ENCODE data around the gene NDFIP1.

NDFIP1 gene

GRCh38 chr5:142091922-142092321 lies 16.7 kb upstream of the NDFIP1 start:
- DNase-seq (ENCODE audit: low read depth, low spot score), result no peak

- DNase-seq (ENCODE audit: low read depth, low spot score), result no peak
Observed at GRCh38 chr5:142095035-142095434, 13.5 kb upstream of the NDFIP1 start.

GRCh38 chr5:142095651-142096330 lies 12.8 kb upstream of the NDFIP1 start:
- DNase-seq (ENCODE audit: low read depth, low spot score), result no peak

GRCh38 chr5:142096382-142096781 lies 12.2 kb upstream of the NDFIP1 start:
- no peak for DNase-seq (ENCODE audit: low read depth, low spot score)

- DNase-seq (ENCODE audit: low read depth, low spot score), result no peak
Observed at GRCh38 chr5:142097681-142098080, 10.9 kb upstream of the NDFIP1 start.

- DNase-seq (ENCODE audit: low read depth, low spot score), result no peak
Observed at GRCh38 chr5:142098275-142098674, 10.3 kb upstream of the NDFIP1 start.

GRCh38 chr5:142098931-142099330 lies 9.6 kb upstream of the NDFIP1 start:
- no peak for DNase-seq (ENCODE audit: low read depth, low spot score)

GRCh38 chr5:142100307-142100706 lies 8.3 kb upstream of the NDFIP1 start:
- no peak for DNase-seq (ENCODE audit: low read depth, low spot score)

GRCh38 chr5:142102980-142103740 lies 5.4 kb upstream of the NDFIP1 start:
- no peak for DNase-seq (ENCODE audit: low read depth, low spot score)

GRCh38 chr5:142104491-142104890 lies 4.1 kb upstream of the NDFIP1 start:
- no peak for DNase-seq (ENCODE audit: low read depth, low spot score)

- DNase-seq (ENCODE audit: low read depth, low spot score), result no peak
Observed at GRCh38 chr5:142106061-142106460, 2.5 kb upstream of the NDFIP1 start.

- no peak for DNase-seq (ENCODE audit: low read depth, low spot score)
Observed at GRCh38 chr5:142107036-142107735, 1.4 kb upstream of the NDFIP1 start.

- no peak for DNase-seq (ENCODE audit: low read depth, low spot score)
Observed at GRCh38 chr5:142107736-142108431, 695 bp upstream of the NDFIP1 start.

GRCh38 chr5:142109331-142110045 lies 909 bp downstream of the NDFIP1 start:
- DNase-seq (ENCODE audit: low read depth, low spot score), result no peak

- no peak for DNase-seq (ENCODE audit: low read depth, low spot score)
Observed at GRCh38 chr5:142110046-142110531, 1.5 kb downstream of the NDFIP1 start.

GRCh38 chr5:142110988-142111687 lies 2.6 kb downstream of the NDFIP1 start:
- no peak for DNase-seq (ENCODE audit: low read depth, low spot score)

- DNase-seq (ENCODE audit: low read depth, low spot score), result no peak
Observed at GRCh38 chr5:142114687-142115086, 6.1 kb downstream of the NDFIP1 start.

GRCh38 chr5:142115937-142116614 lies 7.5 kb downstream of the NDFIP1 start:
- DNase-seq (ENCODE audit: low read depth, low spot score), result no peak

GRCh38 chr5:142117579-142118151 lies 9.1 kb downstream of the NDFIP1 start:
- no peak for DNase-seq (ENCODE audit: low read depth, low spot score)
